Neuronal stem cell (in vitro differentiated cells): ENCODE measurements around the gene POLG2.

Experiments used
- DNase-seq: peaks from one replicate; pipeline ENCODE4 v3.0.0-alpha.2; 2013; ENCODE audit warnings: low spot score
- H2AFZ ChIP-seq: one replicate; pipeline ENCODE4 v1.6.1; 2013; ENCODE audit warnings: mild to moderate bottlenecking, low read length, inconsistent platforms
- H2AK5ac ChIP-seq: 2 replicates; pipeline ENCODE4 v1.6.1; 2013; ENCODE audit warnings: low read depth, mild to moderate bottlenecking, inconsistent platforms, low read length, moderate library complexity, mixed read lengths
- H2BK120ac ChIP-seq: 2 replicates; pipeline ENCODE4 v1.6.1; 2013; ENCODE audit warnings: low read depth, mild to moderate bottlenecking, inconsistent platforms, low read length, moderate library complexity, mixed read lengths
- H2BK12ac ChIP-seq: one replicate; pipeline ENCODE4 v1.6.1; 2013; ENCODE audit warnings: low read length, inconsistent platforms
- H2BK15ac ChIP-seq: 2 replicates; pipeline ENCODE4 v1.6.1; 2013; ENCODE audit warnings: mild to moderate bottlenecking, low read length, inconsistent platforms, mixed read lengths
- H2BK5ac ChIP-seq: one replicate; pipeline ENCODE4 v1.6.1; 2013; ENCODE audit warnings: inconsistent platforms, mild to moderate bottlenecking, low read length, moderate library complexity
- H3K14ac ChIP-seq: one replicate; pipeline ENCODE4 v1.6.1; 2013; ENCODE audit warnings: low read length, inconsistent platforms
- H3K18ac ChIP-seq: 2 replicates; pipeline ENCODE4 v1.6.1; 2013; ENCODE audit warnings: low read length, inconsistent platforms
- H3K23ac ChIP-seq: 2 replicates; pipeline ENCODE4 v1.6.1; 2013; ENCODE audit warnings: low read depth, mild to moderate bottlenecking, mixed read lengths, low read length, inconsistent platforms; ENCODE audit not compliant: poor library complexity
- H3K27ac ChIP-seq: replicated peaks from 3 replicates; pipeline ENCODE4 v1.5.1; 2013; ENCODE audit warnings: low read length, inconsistent platforms
- H3K27me3 ChIP-seq, 3 experiments: 2 replicates each; pipeline ENCODE4 v1.6.1; 2013; ENCODE audit warnings: low read length in 3 of 3, mild to moderate bottlenecking in 2 of 3, inconsistent platforms in 1 of 3, low read depth in 1 of 3, mixed read lengths in 1 of 3, moderate library complexity in 1 of 3; ENCODE audit not compliant: control insufficient read depth in 3 of 3, insufficient read depth in 3 of 3
- H3K36me3 ChIP-seq, 2 donors: replicated peaks in 1 of 2; 2 replicates each; pipeline ENCODE4 v1.6.1; 2013; ENCODE audit warnings: low read length in 2 of 2; ENCODE audit not compliant: control insufficient read depth in 2 of 2, insufficient read depth in 2 of 2
- H3K4ac ChIP-seq: 2 replicates; pipeline ENCODE4 v1.6.1; 2013; ENCODE audit warnings: inconsistent platforms, mild to moderate bottlenecking, low read length, moderate library complexity
- H3K4me1 ChIP-seq, 2 donors: 1 replicate in 1 of 2; 2 replicates in 1 of 2; pipeline ENCODE4 v1.6.1; 2013; ENCODE audit warnings: low read length in 2 of 2, low read depth in 1 of 2; ENCODE audit not compliant: control insufficient read depth in 2 of 2, insufficient read depth in 1 of 2
- H3K4me2 ChIP-seq: one replicate; pipeline ENCODE4 v1.6.1; 2013; ENCODE audit warnings: mild to moderate bottlenecking, low read length, inconsistent platforms; ENCODE audit not compliant: insufficient read depth, poor library complexity, severe bottlenecking
- H3K4me3 ChIP-seq, 2 donors: 2 replicates each; pipeline ENCODE4 v1.5.1; 2013; ENCODE audit warnings: low read length in 2 of 2, mild to moderate bottlenecking in 2 of 2, inconsistent platforms in 1 of 2, moderate library complexity in 1 of 2
- H3K79me1 ChIP-seq: one replicate; pipeline ENCODE4 v1.6.1; 2013; ENCODE audit warnings: low read depth, mild to moderate bottlenecking, inconsistent platforms, low read length, moderate library complexity
- H3K9ac ChIP-seq: one replicate; pipeline ENCODE4 v1.6.1; 2013; ENCODE audit warnings: mild to moderate bottlenecking, low read depth, low read length, inconsistent platforms; ENCODE audit not compliant: poor library complexity
- H3K9me3 ChIP-seq, 2 donors: replicated peaks in 1 of 2; 2 replicates each; pipeline versions ENCODE3 to v1.6.1; 2013; ENCODE audit warnings: low read length in 2 of 2, mild to moderate bottlenecking in 2 of 2, inconsistent platforms in 1 of 2, low read depth in 1 of 2, mixed read lengths in 1 of 2, moderate library complexity in 1 of 2; ENCODE audit not compliant: control insufficient read depth in 2 of 2, insufficient read depth in 1 of 2
- H4K8ac ChIP-seq: one replicate; pipeline ENCODE4 v1.6.1; 2013; ENCODE audit warnings: low read depth, mild to moderate bottlenecking, inconsistent platforms, low read length, moderate library complexity
- H4K91ac ChIP-seq: one replicate; pipeline ENCODE4 v1.6.1; 2013; ENCODE audit warnings: low read length, low read depth, mild to moderate bottlenecking, inconsistent platforms; ENCODE audit not compliant: poor library complexity
- WGBS, 2 donors: extraction: QIAGEN DNeasy Blood & Tissue Kit; methylation state at CpG; one replicate each; pipeline ENCODE4 v1.1.7; 2013; ENCODE audit warnings: missing lambda C conversion rate in 2 of 2, mixed read lengths in 1 of 2; ENCODE audit not compliant: insufficient read length in 2 of 2, insufficient replicate concordance in 1 of 2; ENCODE audit errors: extremely low coverage in 2 of 2; 5-methylcytosine and 5-hydroxymethylcytosine counted together

The POLG2 gene

DNA sequence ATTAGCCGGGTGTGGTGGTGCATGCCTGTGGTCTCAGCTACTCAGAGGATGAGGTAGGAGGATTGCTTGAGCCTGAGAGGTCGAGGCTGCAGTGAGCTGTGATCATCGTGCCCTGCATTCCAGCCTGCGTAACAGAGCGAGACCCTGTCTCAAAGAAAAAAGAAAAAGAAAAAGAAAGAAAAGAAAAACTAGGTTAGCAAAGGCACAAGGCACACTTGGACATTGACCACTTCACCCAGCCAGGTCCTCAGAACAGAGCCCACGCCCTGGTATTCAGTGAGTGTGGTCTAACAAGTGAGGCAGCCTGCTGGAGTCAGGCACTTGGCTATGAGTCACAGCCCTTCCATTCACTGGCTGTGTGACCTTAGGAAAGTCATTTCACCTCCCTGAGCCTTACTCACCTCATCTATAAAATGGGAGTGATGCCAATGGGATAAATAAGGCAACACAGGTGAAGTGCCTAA, 37.5 kb downstream of the POLG2 start:
- Histone ChIP-seq H3K9me3 (no peaks in the 10 kb centered on the region), H3K14ac (no peak overlapping the region), H2AK5ac (no peak overlapping the region), H2BK12ac (no peak overlapping the region), H3K18ac (no peak overlapping the region), H3K27ac (no peak overlapping the region), H3K9ac (peak overlapping the region; percentile 1), H3K79me1 (no peaks in the 10 kb centered on the region), H4K8ac (no peak overlapping the region), H3K27me3 (peaks cover 0 to 5% (median 0%) of the 10 kb centered on the region in 3 experiments), H2BK5ac (no peak overlapping the region), H2BK15ac (no peak overlapping the region), H3K23ac (no peak overlapping the region), H3K36me3 (no peaks in the 10 kb centered on the region), H2AFZ (no peak overlapping the region), H3K4me3 (no peak overlapping the region), H3K4ac (no peak overlapping the region), H3K4me2 (no peak overlapping the region), H4K91ac (no peak overlapping the region), H2BK120ac (no peak overlapping the region), H3K4me1 (no peaks in the 10 kb centered on the region)
- no CpG with 5 or more reads among the region's 6 CpGs for WGBS, 2 donors
- no peak for DNase-seq

DNA sequence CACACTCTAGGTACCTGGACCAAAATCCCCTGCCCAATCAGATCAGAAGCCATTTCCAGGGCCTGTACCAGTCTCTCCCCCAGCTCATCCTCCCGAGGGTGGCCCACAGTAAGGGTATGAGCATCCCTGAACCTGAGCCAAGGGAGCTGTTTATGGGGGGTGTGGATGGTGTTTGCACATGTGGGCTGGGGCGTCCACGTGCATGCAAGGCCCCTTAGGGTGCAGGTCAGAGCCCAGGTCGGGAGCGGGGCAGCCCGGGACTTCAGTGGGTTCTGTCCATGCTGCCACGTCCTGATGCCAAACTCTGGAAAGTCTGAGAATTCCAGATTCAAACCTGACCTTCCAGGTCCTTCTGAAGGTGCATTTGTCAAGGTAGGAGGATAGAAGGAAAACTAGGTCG, 38.1 kb downstream of the POLG2 start:
- no peak overlapping the region for H2BK5ac ChIP-seq
- no peak overlapping the region for H2BK12ac ChIP-seq
- H3K36me3 ChIP-seq: no peaks in the 10 kb centered on the region
- no peak overlapping the region for H3K14ac ChIP-seq
- peaks cover 0 to 5% (median 0%) of the 10 kb centered on the region in 3 experiments for H3K27me3 ChIP-seq
- no peak overlapping the region for H3K4me2 ChIP-seq
- H3K4me3 ChIP-seq: no peak overlapping the region
- no peak overlapping the region for H3K4ac ChIP-seq
- no peaks in the 10 kb centered on the region for H3K9me3 ChIP-seq
- H2BK15ac ChIP-seq: no peak overlapping the region
- no peaks in the 10 kb centered on the region for H3K79me1 ChIP-seq
- H3K23ac ChIP-seq: no peak overlapping the region
- H2BK120ac ChIP-seq: no peak overlapping the region
- no CpG with 5 or more reads among the region's 8 CpGs for WGBS, 2 donors
- DNase-seq: no peak
- no peak overlapping the region for H4K8ac ChIP-seq
- H3K4me1 ChIP-seq: no peaks in the 10 kb centered on the region
- H2AK5ac ChIP-seq: peak overlapping the region; percentile 71
- H2AFZ ChIP-seq: no peak overlapping the region
- H3K9ac ChIP-seq: peak overlapping the region; percentile 1
- H3K18ac ChIP-seq: no peak overlapping the region
- no peak overlapping the region for H3K27ac ChIP-seq
- no peak overlapping the region for H4K91ac ChIP-seq

DNA sequence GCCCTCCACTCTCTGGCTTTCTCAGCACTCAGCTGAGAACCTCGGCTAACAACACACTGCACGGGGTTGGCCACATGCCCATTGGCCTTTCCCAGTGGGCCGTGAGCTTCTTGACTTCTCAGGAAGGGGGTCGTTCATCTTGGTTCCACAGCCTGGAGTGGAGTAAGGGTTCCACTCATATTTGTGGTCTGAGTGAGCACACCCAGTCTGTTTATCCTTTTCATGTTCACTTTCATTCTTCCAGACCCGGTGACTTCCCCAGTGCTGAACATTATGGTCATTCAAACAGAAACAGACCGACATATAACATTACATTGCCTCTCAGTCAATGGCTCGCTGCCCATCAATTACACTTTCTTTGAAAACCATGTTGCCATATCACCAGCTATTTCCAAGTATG, 39.7 kb downstream of the POLG2 start:
- no peak overlapping the region for H2BK15ac ChIP-seq
- H2AFZ ChIP-seq: no peak overlapping the region
- no peaks in the 10 kb centered on the region for H3K79me1 ChIP-seq
- no peaks in the 10 kb centered on the region for H3K9me3 ChIP-seq
- H2BK120ac ChIP-seq: no peak overlapping the region
- no peak overlapping the region for H3K23ac ChIP-seq
- H3K9ac ChIP-seq: no peak overlapping the region
- no peaks in the 10 kb centered on the region for H3K36me3 ChIP-seq
- H4K8ac ChIP-seq: no peak overlapping the region
- H2BK5ac ChIP-seq: no peak overlapping the region
- no peak overlapping the region for H2AK5ac ChIP-seq
- H3K4me2 ChIP-seq: no peak overlapping the region
- H3K4me1 ChIP-seq: no peaks in the 10 kb centered on the region
- no peak overlapping the region for H3K14ac ChIP-seq
- H3K4ac ChIP-seq: no peak overlapping the region
- H3K27ac ChIP-seq: no peak overlapping the region
- peaks cover 0 to 5% (median 0%) of the 10 kb centered on the region in 3 experiments for H3K27me3 ChIP-seq
- no peak overlapping the region for H3K4me3 ChIP-seq
- no peak for DNase-seq
- WGBS, 2 donors: no CpG with 5 or more reads among the region's 7 CpGs
- no peak overlapping the region for H4K91ac ChIP-seq
- no peak overlapping the region for H2BK12ac ChIP-seq
- H3K18ac ChIP-seq: peak overlapping the region; percentile 34

DNA sequence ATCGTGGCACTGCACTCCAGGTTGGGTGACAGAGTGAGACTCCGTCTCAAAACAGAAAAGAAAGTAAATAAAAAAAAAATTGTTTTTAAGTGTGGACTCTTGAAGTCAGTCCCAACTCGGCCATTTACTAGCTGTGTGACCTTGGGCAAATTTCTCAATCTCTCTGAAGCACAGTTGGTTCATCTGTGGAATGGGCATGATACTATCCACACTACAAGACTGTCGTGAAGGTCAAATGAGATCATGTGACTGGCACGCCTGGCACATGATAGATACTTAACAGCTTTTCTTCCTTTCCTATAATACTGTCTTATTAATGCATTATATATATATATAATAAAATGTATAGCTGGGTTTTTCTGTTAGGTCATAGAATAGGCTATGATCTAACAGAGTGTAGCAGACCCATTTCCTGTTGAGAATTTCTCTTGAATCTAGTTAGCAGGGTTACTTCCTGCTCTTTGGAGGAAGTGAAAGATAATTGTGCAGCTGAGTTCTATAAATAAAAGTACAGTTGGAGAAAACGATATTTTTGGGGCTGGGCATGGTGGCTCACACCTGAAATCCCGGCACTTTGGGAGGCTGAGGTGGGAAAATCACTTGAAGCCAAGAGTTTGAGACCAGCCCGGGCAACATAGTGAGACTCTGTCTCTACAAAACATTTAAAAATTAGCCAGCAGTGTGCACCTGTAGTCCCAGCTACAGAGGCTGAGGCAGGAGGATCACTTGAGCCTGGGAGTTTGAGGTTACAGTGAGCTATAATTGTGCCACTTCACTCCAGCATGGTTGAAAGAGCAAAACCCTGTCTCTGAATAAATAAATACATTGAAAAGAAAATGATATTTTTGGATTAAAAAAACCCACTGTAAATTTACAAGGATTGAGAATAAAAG, 40.6 kb downstream of the POLG2 start:
- H2BK120ac ChIP-seq: no peak overlapping the region
- H2BK12ac ChIP-seq: no peak overlapping the region
- no peak for DNase-seq
- H2BK5ac ChIP-seq: no peak overlapping the region
- H3K4me1 ChIP-seq: no peaks in the 10 kb centered on the region
- H3K27ac ChIP-seq: no peak overlapping the region
- no peaks in the 10 kb centered on the region for H3K79me1 ChIP-seq
- H3K9ac ChIP-seq: no peak overlapping the region
- H3K4me3 ChIP-seq: no peak overlapping the region
- H3K18ac ChIP-seq: no peak overlapping the region
- no CpG with 5 or more reads among the region's 8 CpGs for WGBS, 2 donors
- no peak overlapping the region for H3K23ac ChIP-seq
- no peaks in the 10 kb centered on the region for H3K36me3 ChIP-seq
- H3K9me3 ChIP-seq: no peaks in the 10 kb centered on the region
- no peak overlapping the region for H2AFZ ChIP-seq
- no peak overlapping the region for H3K14ac ChIP-seq
- H3K4me2 ChIP-seq: no peak overlapping the region
- no peak overlapping the region for H4K8ac ChIP-seq
- H3K27me3 ChIP-seq: peaks cover 0 to 5% (median 0%) of the 10 kb centered on the region in 3 experiments
- no peak overlapping the region for H3K4ac ChIP-seq
- no peak overlapping the region for H2BK15ac ChIP-seq
- H2AK5ac ChIP-seq: no peak overlapping the region
- no peak overlapping the region for H4K91ac ChIP-seq
